Sigmoid colon (tissue), 7 donors: Measurements from ENCODE around the gene ZMPSTE24. TPM values are rescaled to one million over a fixed set of nuclear protein-coding genes. Genes with fewer than 3 reads are reported as not detected.
"Not testable (repeated sequence)": the region's sequence is repeated elsewhere in the genome, so short reads cannot be mapped to it uniquely, and the experiment has no call there.

Experiments used
- DNase-seq: peaks from one replicate; pipeline ENCODE4 v3.0.0-alpha.2; 2019
- H3K27ac ChIP-seq, 4 donors: fragments of 200-600 bp; sonication (generic); one replicate each; pipeline ENCODE4 v1.5.1; 2016 to 2019; ENCODE audit warnings: mild to moderate bottlenecking in 1 of 4
- H3K27me3 ChIP-seq, 3 donors: fragments of 200-600 bp; sonication (generic); one replicate each; pipeline ENCODE4 v1.5.1; 2019; ENCODE audit warnings: mild to moderate bottlenecking in 1 of 3
- H3K36me3 ChIP-seq, 4 donors: fragments of 200-600 bp; sonication (generic); one replicate each; pipeline ENCODE4 v1.5.1; 2016 to 2019
- H3K4me1 ChIP-seq, 4 donors: fragments of 200-600 bp; sonication (generic); one replicate each; pipeline ENCODE4 v1.5.1; 2017 to 2019
- H3K4me3 ChIP-seq, 4 donors: fragments of 200-600 bp; sonication (generic); one replicate each; pipeline ENCODE4 v1.5.1; 2017 to 2019; ENCODE audit warnings: mild to moderate bottlenecking in 2 of 4, moderate library complexity in 1 of 4
- H3K9me3 ChIP-seq, 4 donors: fragments of 200-600 bp in 3 of 4; sonication (generic) in 3 of 4; one replicate each; pipeline versions ENCODE4 v1.5.1 to v1.6.1; 2013 to 2019
- CTCF ChIP-seq, 4 experiments: fragments of 450-650 bp in 3 of 4; fragments of 200-600 bp in 1 of 4; IDR thresholded peaks; one replicate each; pipeline ENCODE4 v1.5.1; 2016 to 2019; ENCODE audit warnings: antibody characterized with exemption in 4 of 4, mild to moderate bottlenecking in 3 of 4, moderate library complexity in 2 of 4
- EP300 ChIP-seq, 4 donors: sonication (generic); formaldehyde crosslinking; IDR thresholded peaks; one replicate each; pipeline ENCODE4 v1.6.1; 2017; ENCODE audit warnings: antibody characterized with exemption in 4 of 4
- POLR2A ChIP-seq, 2 donors: fragments of 450-650 bp; IDR thresholded peaks; one replicate each; pipeline ENCODE4 v1.6.1; 2016; ENCODE audit warnings: antibody characterized with exemption in 2 of 2, mild to moderate bottlenecking in 2 of 2, moderate library complexity in 2 of 2
- POLR2AphosphoS5 ChIP-seq, 4 donors: sonication (generic); formaldehyde crosslinking; IDR thresholded peaks; one replicate each; pipeline ENCODE4 v1.6.1; 2017; ENCODE audit warnings: antibody characterized with exemption in 4 of 4
- WGBS, 2 donors: extraction: QIAGEN DNeasy Blood & Tissue Kit; methylation state at CpG; one replicate each; pipeline ENCODE4 v1.1.7; 2013; 5-methylcytosine and 5-hydroxymethylcytosine counted together
- intact Hi-C: fragments of 100-400 bp; cut with DNase I; formaldehyde crosslinking; loops from one replicate; pipeline ENCODE4 v1.15.1; 2023
- polyA plus RNA-seq, 3 donors: library from polyadenylated mRNA; stranded (reverse); fragments of 200-250 nt; gene quantifications; one replicate each; pipeline ENCODE4 v1.2.3, GENCODE V29; 2013
- total RNA-seq, 4 donors: library from RNA; depleted of rRNA; stranded (reverse); fragments of >200 nt; gene quantifications; one replicate each; pipeline ENCODE4 v1.1.0, GENCODE V29; 2016
- donor health status: healthy with polysubstance abuse.
- donor health status: Bipolar disorder and iron deficiency.
- donor health status: healthy.

The ZMPSTE24 gene
- total and polyA plus RNA-seq, 7 donors, result 10.8 to 40.7 (median 31.0) TPM

GRCh38 chr1:40316595-40317393 is 58.8 kb downstream of the ZMPSTE24 start, which contains the start of gene COL9A2:
Gene COL9A2, minus strand, starts transcription at chr1:40317286. Its CDS starts 89 bp downstream, at chr1:40317197.
- intact Hi-C loops, result loop anchor here (5.0 kb wide), 1 partner anchor 59 kb away; the partner anchor contains the start of gene ZMPSTE24
- DNase-seq, result no peak
- H3K4me3 ChIP-seq, result peak within 1 kb of the TSS; percentile 12 to 55 (median 48)
- H3K36me3 ChIP-seq, result no peaks in the 10 kb centered on the region
- peak within 1 kb of the TSS in 1 of 4 donors; percentile 1 for H3K27ac ChIP-seq
- H3K4me1 ChIP-seq, result peaks cover 0 to 31% (median 26%) of the 10 kb centered on the region in 4 donors
- H3K27me3 ChIP-seq, result peaks cover 16 to 52% (median 26%) of the 10 kb centered on the region in 3 donors
- 1% methylated on average over 84 of the region's 84 CpGs for WGBS, 2 donors
- H3K9me3 ChIP-seq, result no peaks in the 10 kb centered on the region
- TF ChIP-seq POLR2AphosphoS5 (IDR thresholded peaks at IDR 0.05), result no peak
- no peak for TF ChIP-seq EP300 (IDR thresholded peaks at IDR 0.05)

- Histone ChIP-seq H3K27me3 (peaks cover 16 to 52% (median 26%) of the 10 kb centered on the region in 3 donors), H3K9me3 (no peaks in the 10 kb centered on the region), H3K4me3 (peak overlapping the region in 3 of 4 donors; percentile 44 to 55 (median 51)), H3K36me3 (no peaks in the 10 kb centered on the region), H3K27ac (no peak overlapping the region), H3K4me1 (peaks cover 0 to 31% (median 26%) of the 10 kb centered on the region in 4 donors)
- TF ChIP-seq EP300 (IDR thresholded peaks at IDR 0.05) (no peak), POLR2A (IDR thresholded peaks at IDR 0.05) (no peak), POLR2AphosphoS5 (IDR thresholded peaks at IDR 0.05) (no peak), CTCF (IDR thresholded peaks at IDR 0.05) (no peak)
- intact Hi-C loops, result loop anchor here (5.0 kb wide), 1 partner anchor 60 kb away; the partner anchor contains the start of gene ZMPSTE24
- DNase-seq, result no peak
- 30 to 40% methylated on average over 21 of the region's 21 CpGs for WGBS, 2 donors
Observed at GRCh38 chr1:40317394-40318074, 59.5 kb downstream of the ZMPSTE24 start.

- H3K9me3 ChIP-seq, result no peaks in the 10 kb centered on the region
- no peak overlapping the region for H3K4me3 ChIP-seq
- peaks cover 16 to 52% (median 26%) of the 10 kb centered on the region in 3 donors for H3K27me3 ChIP-seq
- H3K27ac ChIP-seq, result no peak overlapping the region
- no peaks in the 10 kb centered on the region for H3K36me3 ChIP-seq
- intact Hi-C loops, result loop anchor here (5.0 kb wide), 1 partner anchor 61 kb away; the partner anchor contains the start of gene ZMPSTE24
- 84 to 93% methylated on average over 4 of the region's 4 CpGs for WGBS, 2 donors
- DNase-seq, result no peak
- H3K4me1 ChIP-seq, result peaks cover 0 to 31% (median 26%) of the 10 kb centered on the region in 4 donors
- no peak for TF ChIP-seq CTCF (IDR thresholded peaks at IDR 0.05)
- no peak for TF ChIP-seq EP300 (IDR thresholded peaks at IDR 0.05)
- no peak for TF ChIP-seq POLR2A (IDR thresholded peaks at IDR 0.05)
- no peak for TF ChIP-seq POLR2AphosphoS5 (IDR thresholded peaks at IDR 0.05)
Observed at GRCh38 chr1:40318476-40318875, 60.4 kb downstream of the ZMPSTE24 start.

GRCh38 chr1:40318970-40319621 is 61.1 kb downstream of the ZMPSTE24 start:
- Histone ChIP-seq H3K4me1 (peaks cover 0 to 31% (median 26%) of the 10 kb centered on the region in 4 donors), H3K4me3 (no peak overlapping the region), H3K27ac (no peak overlapping the region), H3K27me3 (peaks cover 16 to 52% (median 26%) of the 10 kb centered on the region in 3 donors), H3K9me3 (no peaks in the 10 kb centered on the region), H3K36me3 (no peaks in the 10 kb centered on the region)
- 90 to 95% methylated on average over 4 of the region's 4 CpGs for WGBS, 2 donors
- DNase-seq, result no peak
- no peak for TF ChIP-seq POLR2AphosphoS5 (IDR thresholded peaks at IDR 0.05)
- no peak for TF ChIP-seq EP300 (IDR thresholded peaks at IDR 0.05)
- TF ChIP-seq POLR2A (IDR thresholded peaks at IDR 0.05), result no peak
- intact Hi-C loops, result loop anchor here (5.0 kb wide), 1 partner anchor 62 kb away; the partner anchor contains the start of gene ZMPSTE24

GRCh38 chr1:40331403-40331802 is 73.4 kb downstream of the ZMPSTE24 start:
- H3K9me3 ChIP-seq, H3K27me3 ChIP-seq, H3K4me3 ChIP-seq, H3K4me1 ChIP-seq, H3K27ac ChIP-seq, DNase-seq, H3K36me3 ChIP-seq, intact Hi-C loops: not testable (repeated sequence)
- 55 to 95% methylated on average over 1 of the region's 1 CpG for WGBS, 2 donors
